ENCODE measurements around the gene MLN. TPM values are rescaled to one million over a fixed set of nuclear protein-coding genes. Genes with fewer than 3 reads are reported as not detected.
A peak's percentile ranks its signal among the peaks of the same experiment; 100 is the strongest.

The MLN gene
- total RNA-seq, 1 donor from 2014 or later, result not detected

GRCh38 chr6:33758815-33759216 is 45.0 kb downstream of the MLN start:
- Mint-ChIP-seq H3K27ac (ENCODE audit: unreplicated experiment) (no peak overlapping the region), H3K4me1 (ENCODE audit: unreplicated experiment) (peaks cover 3% of the 10 kb centered on the region), H3K27me3 (ENCODE audit: unreplicated experiment) (peaks cover 4% of the 10 kb centered on the region), H3K36me3 (ENCODE audit: low read depth, unreplicated experiment) (no peaks in the 10 kb centered on the region), H3K9me3 (ENCODE audit: unreplicated experiment) (no peaks in the 10 kb centered on the region), H3K4me3 (ENCODE audit: unreplicated experiment) (no peak overlapping the region)
- no peak for DNase-seq (ENCODE audit: low spot score)
- no peak for TF ChIP-seq CTCF (IDR thresholded peaks at IDR 0.05; ENCODE audit: unreplicated experiment)

GRCh38 chr6:33757906-33758305 is 45.9 kb downstream of the MLN start:
- Mint-ChIP-seq H3K4me1 (ENCODE audit: unreplicated experiment) (peaks cover 3% of the 10 kb centered on the region), H3K9me3 (ENCODE audit: unreplicated experiment) (no peaks in the 10 kb centered on the region), H3K27me3 (ENCODE audit: unreplicated experiment) (peaks cover 4% of the 10 kb centered on the region), H3K27ac (ENCODE audit: unreplicated experiment) (no peak overlapping the region), H3K4me3 (ENCODE audit: unreplicated experiment) (no peak overlapping the region), H3K36me3 (ENCODE audit: low read depth, unreplicated experiment) (peaks cover 4% of the 10 kb centered on the region)
- no peak for TF ChIP-seq CTCF (IDR thresholded peaks at IDR 0.05; ENCODE audit: unreplicated experiment)
- no peak for DNase-seq (ENCODE audit: low spot score)

- no peak overlapping the region for H3K27ac Mint-ChIP-seq (ENCODE audit: unreplicated experiment)
- TF ChIP-seq CTCF (IDR thresholded peaks at IDR 0.05; ENCODE audit: unreplicated experiment), result no peak
These were observed 46.7 kb downstream of the MLN start for GRCh38 chr6:33757113-33757512.

GRCh38 chr6:33756211-33756954 is 47.4 kb downstream of the MLN start:
- Mint-ChIP-seq H3K27me3 (ENCODE audit: unreplicated experiment) (peaks cover 4% of the 10 kb centered on the region), H3K27ac (ENCODE audit: unreplicated experiment) (peak overlapping the region; percentile 4), H3K4me1 (ENCODE audit: unreplicated experiment) (peaks cover 3% of the 10 kb centered on the region), H3K4me3 (ENCODE audit: unreplicated experiment) (peak overlapping the region; percentile 13), H3K36me3 (ENCODE audit: low read depth, unreplicated experiment) (peaks cover 4% of the 10 kb centered on the region), H3K9me3 (ENCODE audit: unreplicated experiment) (no peaks in the 10 kb centered on the region)
- DNase-seq (ENCODE audit: low spot score), result no peak
- TF ChIP-seq CTCF (IDR thresholded peaks at IDR 0.05; ENCODE audit: unreplicated experiment), result no peak

More at GRCh38 chr6:33757113-33757512, 46.7 kb downstream of the MLN start:
- Mint-ChIP-seq H3K27me3 (ENCODE audit: unreplicated experiment) (peaks cover 4% of the 10 kb centered on the region), H3K4me3 (ENCODE audit: unreplicated experiment) (no peak overlapping the region), H3K9me3 (ENCODE audit: unreplicated experiment) (no peaks in the 10 kb centered on the region), H3K4me1 (ENCODE audit: unreplicated experiment) (peaks cover 3% of the 10 kb centered on the region), H3K36me3 (ENCODE audit: low read depth, unreplicated experiment) (peaks cover 4% of the 10 kb centered on the region)
- no peak for DNase-seq (ENCODE audit: low spot score)

- Mint-ChIP-seq H3K27me3 (ENCODE audit: unreplicated experiment) (peaks cover 6% of the 10 kb centered on the region), H3K4me3 (ENCODE audit: unreplicated experiment) (no peak overlapping the region), H3K36me3 (ENCODE audit: low read depth, unreplicated experiment) (peaks cover 4% of the 10 kb centered on the region), H3K27ac (ENCODE audit: unreplicated experiment) (no peak overlapping the region), H3K9me3 (ENCODE audit: unreplicated experiment) (no peaks in the 10 kb centered on the region), H3K4me1 (ENCODE audit: unreplicated experiment) (no peaks in the 10 kb centered on the region)
- no peak for DNase-seq (ENCODE audit: low spot score)
- no peak for TF ChIP-seq CTCF (IDR thresholded peaks at IDR 0.05; ENCODE audit: unreplicated experiment)
These were observed 48.5 kb downstream of the MLN start for GRCh38 chr6:33755070-33755869.

Measured in endothelial cell (in vitro differentiated cells).